IMR-90 (cell line): ENCODE measurements around the gene SPTB. TPM values are rescaled to one million over a fixed set of nuclear protein-coding genes. Genes with fewer than 3 reads are reported as not detected.
A peak's percentile ranks its signal among the peaks of the same experiment; 100 is the strongest.

Experiments used
- ATAC-seq: fragments of 200-7000 bp; cut with Tn5 transposase; 2 replicates; pipeline ENCODE4 v1.9.1; 2020; ENCODE audit warnings: low read depth, mild to moderate bottlenecking, moderate library complexity
- BruUV-seq: library from RNA; stranded (reverse); fragments of 400-500 nt; replicated peaks from 2 replicates; lab custom pipeline; 2021; lab: Mats Ljungman, UMichigan
- CTCF ChIA-PET: fragments of 300-600 bp; formaldehyde crosslinking; extraction: SDS; loops from one replicate; lab custom pipeline; 2021; ENCODE audit warnings: antibody characterized with exemption; lab: Yijun Ruan, JAX
- POLR2A ChIA-PET: fragments of 300-600 bp; sonication (Branson Sonifier 250); formaldehyde crosslinking; loops from one replicate; lab custom pipeline; 2022; ENCODE audit warnings: antibody characterized with exemption; ENCODE audit not compliant: unreplicated experiment; lab: Charles Lee
- DNase-seq: peaks from one replicate; pipeline ENCODE4 v3.0.0; 2013
- H2AFZ ChIP-seq: replicated peaks from 2 replicates; pipeline ENCODE3; 2013; ENCODE audit warnings: low read length, mild to moderate bottlenecking; ENCODE audit not compliant: poor library complexity
- H2AK5ac ChIP-seq: 2 replicates; pipeline ENCODE4 v1.6.1; 2013; ENCODE audit warnings: low read depth, low read length, inconsistent platforms
- H2AK9ac ChIP-seq: replicated peaks from 2 replicates; pipeline ENCODE3; 2013; ENCODE audit warnings: mild to moderate bottlenecking, low read depth, low read length, moderate library complexity; ENCODE audit not compliant: poor library complexity
- H2BK120ac ChIP-seq: 2 replicates; pipeline ENCODE4 v1.6.1; 2013; ENCODE audit warnings: low read depth, low read length, inconsistent platforms
- H2BK15ac ChIP-seq: 3 replicates; pipeline ENCODE4 v1.6.1; 2013; ENCODE audit warnings: low read depth, low read length, inconsistent platforms
- H2BK20ac ChIP-seq: 2 replicates; pipeline ENCODE4 v1.6.1; 2013; ENCODE audit warnings: low read depth, mild to moderate bottlenecking, inconsistent platforms, low read length, moderate library complexity
- H2BK5ac ChIP-seq: 2 replicates; pipeline ENCODE4 v1.6.1; 2013; ENCODE audit warnings: mild to moderate bottlenecking, low read depth, low read length, inconsistent platforms; ENCODE audit not compliant: poor library complexity, severe bottlenecking
- H3K14ac ChIP-seq: replicated peaks from 2 replicates; pipeline ENCODE4 v1.6.1; 2013; ENCODE audit warnings: low read depth, low read length, inconsistent platforms
- H3K18ac ChIP-seq: 2 replicates; pipeline ENCODE4 v1.6.1; 2013; ENCODE audit warnings: low read depth, low read length, control low read depth
- H3K23ac ChIP-seq: 2 replicates; pipeline ENCODE4 v1.6.1; 2013; ENCODE audit warnings: low read depth, low read length, inconsistent platforms
- H3K27ac ChIP-seq: 2 replicates; pipeline ENCODE4 v1.5.1; 2013; ENCODE audit warnings: mild to moderate bottlenecking, control low read depth, low read length; ENCODE audit not compliant: insufficient read depth
- H3K27me3 ChIP-seq: 2 replicates; pipeline ENCODE4 v1.6.1; 2013; ENCODE audit warnings: low read length; ENCODE audit not compliant: control insufficient read depth, insufficient read depth
- H3K36me3 ChIP-seq: 2 replicates; pipeline ENCODE4 v1.6.1; 2013; ENCODE audit warnings: low read length, mixed read lengths; ENCODE audit not compliant: control insufficient read depth, insufficient read depth
- H3K4ac ChIP-seq: 2 replicates; pipeline ENCODE4 v1.6.1; 2013; ENCODE audit warnings: low read depth, low read length, inconsistent platforms
- H3K4me1 ChIP-seq: 2 replicates; pipeline ENCODE4 v1.6.1; 2013; ENCODE audit warnings: low read length, mixed read lengths; ENCODE audit not compliant: control insufficient read depth, insufficient read depth
- H3K4me2 ChIP-seq: 2 replicates; pipeline ENCODE4 v1.6.1; 2013; ENCODE audit warnings: low read depth, mild to moderate bottlenecking, control low read depth, low read length, moderate library complexity
- H3K4me3 ChIP-seq: 2 replicates; pipeline ENCODE4 v1.5.1; 2013; ENCODE audit warnings: low read depth, mild to moderate bottlenecking, control low read depth, low read length, moderate library complexity; ENCODE audit not compliant: insufficient read depth
- H3K56ac ChIP-seq: 2 replicates; pipeline ENCODE4 v1.6.1; 2013; ENCODE audit warnings: low read length, inconsistent platforms; ENCODE audit not compliant: insufficient read depth; ENCODE audit errors: extremely low read depth
- H3K79me1 ChIP-seq, 2 experiments: 2 replicates each; pipeline ENCODE4 v1.6.1; 2013; ENCODE audit warnings: low read length in 2 of 2, inconsistent platforms in 1 of 2, low read depth in 1 of 2
- H3K9ac ChIP-seq: 2 replicates; pipeline ENCODE4 v1.6.1; 2013; ENCODE audit warnings: low read depth, low read length, control low read depth
- H3K9me1 ChIP-seq: 2 replicates; pipeline ENCODE4 v1.6.1; 2013; ENCODE audit warnings: low read length, inconsistent platforms; ENCODE audit not compliant: insufficient read depth
- H3K9me3 ChIP-seq: 2 replicates; pipeline ENCODE4 v1.6.1; 2013; ENCODE audit warnings: low read length; ENCODE audit not compliant: control insufficient read depth, insufficient read depth
- H4K20me1 ChIP-seq: 2 replicates; pipeline ENCODE4 v1.6.1; 2013; ENCODE audit warnings: low read length, inconsistent platforms; ENCODE audit not compliant: insufficient read depth
- H4K5ac ChIP-seq: 2 replicates; pipeline ENCODE4 v1.6.1; 2013; ENCODE audit warnings: mild to moderate bottlenecking, low read depth, low read length, control low read depth
- H4K8ac ChIP-seq, 2 experiments: 2 replicates each; pipeline ENCODE4 v1.6.1; 2013; ENCODE audit warnings: low read depth in 2 of 2, low read length in 2 of 2, control low read depth in 1 of 2, inconsistent platforms in 1 of 2
- H4K91ac ChIP-seq: 2 replicates; pipeline ENCODE4 v1.6.1; 2013; ENCODE audit warnings: low read depth, low read length, inconsistent platforms; ENCODE audit not compliant: insufficient read depth
- CEBPB ChIP-seq: IDR thresholded peaks from 2 replicates; pipeline ENCODE4 v1.6.1; 2012; ENCODE audit warnings: low read depth, low read length, improper control_type of control experiment
- MAFK ChIP-seq: IDR thresholded peaks from 2 replicates; pipeline ENCODE4 v1.6.1; 2012; ENCODE audit warnings: low read depth, low read length, improper control_type of control experiment
- WGBS, 2 experiments: methylation state at CpG; one replicate each; pipeline versions ENCODE4 v1.1.5 to v1.1.7; 2013; ENCODE audit warnings: missing lambda C conversion rate in 2 of 2; ENCODE audit not compliant: insufficient read length in 1 of 2; ENCODE audit errors: extremely low coverage in 2 of 2; 5-methylcytosine and 5-hydroxymethylcytosine counted together
- dilution Hi-C: fragments of 300-500 bp; cut with HindIII; formaldehyde crosslinking; loops from one replicate; pipeline ENCODE4 v1.14.3; 2018; ENCODE audit warnings: low sequenced_read_pairs; ENCODE audit not compliant: unreplicated experiment
- in situ Hi-C: fragments of 300-500 bp; cut with MboI; formaldehyde crosslinking; loops from 3 replicates; pipeline ENCODE4 v1.14.3; 2019; ENCODE audit warnings: low sequenced_read_pairs, inconsistent platforms, mixed read lengths
- intact Hi-C: fragments of 100-400 bp; cut with micrococcal nuclease; formaldehyde crosslinking; loops from 2 replicates; pipeline ENCODE4 v1.10.0; 2022
- polyA plus RNA-seq, 3 experiments: library from polyadenylated mRNA; depleted of rRNA; stranded (reverse); fragments of >200 nt; gene quantifications; 2 replicates each; pipeline ENCODE4 v1.2.3, GENCODE V29; 2012; ENCODE audit warnings: low replicate concordance in 1 of 3
- total RNA-seq: library from RNA; depleted of rRNA; stranded (reverse); fragments of >200 nt; gene quantifications from 2 replicates; pipeline ENCODE4 v1.2.3, GENCODE V29; 2012

The SPTB gene
- total and polyA plus RNA-seq, 2 of the 4 experiments (the other 2 are of a cell fraction), result under 0.01 to 0.07 TPM

GRCh38 chr14:64891173-64891838 is 11.6 kb upstream of the SPTB start:
- no peak for ATAC-seq
- Histone ChIP-seq H4K8ac (no peak overlapping the region), H2AFZ (no peak overlapping the region), H3K36me3 (no peaks in the 10 kb centered on the region), H3K9ac (no peak overlapping the region), H2BK5ac (no peak overlapping the region), H3K4me3 (no peak overlapping the region), H3K9me1 (no peaks in the 10 kb centered on the region), H2BK120ac (no peak overlapping the region), H3K18ac (no peak overlapping the region), H3K23ac (no peak overlapping the region), H2AK5ac (no peak overlapping the region), H3K27ac (no peak overlapping the region), H4K91ac (no peak overlapping the region), H3K27me3 (peaks cover 16% of the 10 kb centered on the region), H3K56ac (no peak overlapping the region), H3K79me1 (no peaks in the 10 kb centered on the region), H3K9me3 (no peaks in the 10 kb centered on the region), H3K14ac (no peak overlapping the region), H2AK9ac (no peak overlapping the region), H3K4me2 (no peak overlapping the region), H4K5ac (no peak overlapping the region), H3K4ac (no peak overlapping the region), H2BK15ac (no peak overlapping the region), H4K20me1 (no peaks in the 10 kb centered on the region), H3K4me1 (no peaks in the 10 kb centered on the region), H2BK20ac (no peak overlapping the region)
- TF ChIP-seq CEBPB (no peak), MAFK (0 out of 2 replicates have a peak, but pooled peaks have one; percentile 23)
- dilution Hi-C loops, result no loop called here
- ChIA-PET CTCF (interaction anchor here (0.6 to 4.2 kb wide), 19 partner anchors 9 to 354 kb away, joined by 3 to 31 read pairs (median 4); no protein-coding TSS in a partner anchor), POLR2A (interaction anchor here (0.6 to 1.0 kb wide), 2 partner anchors 68 to 283 kb away, joined by 3 to 6 read pairs; no protein-coding TSS in a partner anchor)
- BruUV-seq, result no TSS peak
- no CpG with 5 or more reads among the region's 4 CpGs for WGBS, 2 experiments
- intact Hi-C loops, result loop anchor here (5.0 kb wide), 5 partner anchors 69 to 549 kb away; no protein-coding TSS in a partner anchor
- no peak for DNase-seq
- in situ Hi-C loops, result loop anchor here (10.0 kb wide), 1 partner anchor 537 kb away; no protein-coding TSS in a partner anchor
